Hematopoietic multipotent progenitor cell treated with erythropoietin and hydrocortisone succinate and interleukin-3 and kit ligand, for 6 days (in vitro differentiated cells): ENCODE measurements around the gene CBFA2T3.

Experiments used
- DNase-seq: peaks from one replicate; pipeline ENCODE4 v3.0.0-alpha.2; 2015

Gene CBFA2T3

GRCh38 chr16:88974916-88975215 is 2.1 kb downstream of the CBFA2T3 start:
- DNase-seq = no peak

GRCh38 chr16:88974080-88974915 is 2.7 kb downstream of the CBFA2T3 start:
- DNase-seq = peak; percentile 59

GRCh38 chr16:88973415-88974050 is 3.5 kb downstream of the CBFA2T3 start:
- DNase-seq = no peak

- peak; percentile 87 for DNase-seq
Measured at GRCh38 chr16:88973007-88973410, 4.0 kb downstream of the CBFA2T3 start.

GRCh38 chr16:88972349-88972748 is 4.7 kb downstream of the CBFA2T3 start:
- no peak for DNase-seq

GRCh38 chr16:88971371-88972097 is 5.5 kb downstream of the CBFA2T3 start:
- DNase-seq = no peak

- DNase-seq = no peak
Measured at GRCh38 chr16:88970539-88971065, 6.4 kb downstream of the CBFA2T3 start.

- DNase-seq = no peak
Measured at GRCh38 chr16:88970050-88970449, 7.0 kb downstream of the CBFA2T3 start.

- DNase-seq = no peak
Measured at GRCh38 chr16:88969361-88969831, 7.6 kb downstream of the CBFA2T3 start.

- no peak for DNase-seq
Measured at GRCh38 chr16:88968589-88969280, 8.3 kb downstream of the CBFA2T3 start.

GRCh38 chr16:88967830-88968588 is 9.0 kb downstream of the CBFA2T3 start:
- peak; percentile 19 for DNase-seq

- DNase-seq = no peak
Measured at GRCh38 chr16:88966986-88967829, 9.8 kb downstream of the CBFA2T3 start.

GRCh38 chr16:88965826-88966480 is 11.1 kb downstream of the CBFA2T3 start:
- DNase-seq = no peak

- no peak for DNase-seq
Measured at GRCh38 chr16:88965411-88965810, 11.6 kb downstream of the CBFA2T3 start.

- DNase-seq = no peak
Measured at GRCh38 chr16:88964636-88965035, 12.4 kb downstream of the CBFA2T3 start.

GRCh38 chr16:88963583-88963982 is 13.4 kb downstream of the CBFA2T3 start:
- no peak for DNase-seq

GRCh38 chr16:88962478-88963152 is 14.4 kb downstream of the CBFA2T3 start:
- DNase-seq = no peak

- no peak for DNase-seq
Measured at GRCh38 chr16:88961011-88961410, 16.0 kb downstream of the CBFA2T3 start.

- no peak for DNase-seq
Measured at GRCh38 chr16:88960516-88960915, 16.5 kb downstream of the CBFA2T3 start.

GRCh38 chr16:88959022-88959421 is 18.0 kb downstream of the CBFA2T3 start:
- DNase-seq = no peak
